GM12878 (cell line): Measurements from ENCODE around the gene RAD51B. TPM values are rescaled to one million over a fixed set of nuclear protein-coding genes. Genes with fewer than 3 reads are reported as not detected.

Experiments used
- ATAC-seq: fragments of 200-7000 bp; cut with Tn5 transposase; 3 replicates; pipeline ENCODE4 v1.9.1; 2020; ENCODE audit warnings: mild to moderate bottlenecking, moderate library complexity
- BruUV-seq: library from RNA; stranded (reverse); fragments of 400-500 nt; replicated peaks from 2 replicates; lab custom pipeline; 2021; lab: Mats Ljungman, UMichigan
- CTCF ChIA-PET: fragments of 300-600 bp; sonication (Branson Sonifier 250); formaldehyde crosslinking; extraction: SDS; loops from one replicate; lab custom pipeline; 2021; ENCODE audit warnings: inconsistent platforms; lab: Yijun Ruan, JAX
- POLR2A ChIA-PET: fragments of 350-600 bp; formaldehyde crosslinking; extraction: SDS; loops from one replicate; lab custom pipeline; 2021; ENCODE audit warnings: inconsistent platforms; lab: Charles Lee
- RAD21 ChIA-PET: fragments of 300-600 bp; sonication (Branson Sonifier 250); formaldehyde crosslinking; loops from one replicate; lab custom pipeline; 2023; ENCODE audit warnings: antibody characterized with exemption; ENCODE audit not compliant: unreplicated experiment; lab: Charles Lee
- SMC1A ChIA-PET: fragments of 300-600 bp; sonication (Branson Sonifier 250); formaldehyde crosslinking; loops from one replicate; lab custom pipeline; 2023; ENCODE audit not compliant: unreplicated experiment, uncharacterized antibody; lab: Charles Lee
- DNase-seq: peaks from one replicate; pipeline ENCODE4 v3.0.0-alpha.2; 2011; ENCODE audit warnings: low read depth, low spot score
- FAIRE-seq: peaks from 3 replicates; lab custom pipeline; 2011; peaks lifted over from hg19 to GRCh38; lab: Jason Lieb, UNC
- H2AFZ ChIP-seq: 2 replicates; pipeline ENCODE4 v1.6.0; 2011; ENCODE audit warnings: low read depth, low read length, control low read depth; ENCODE audit not compliant: control insufficient read depth
- H3K27ac ChIP-seq: 2 replicates; pipeline ENCODE4 v1.5.1; 2011; ENCODE audit warnings: control low read depth; ENCODE audit not compliant: control insufficient read depth, insufficient read depth
- H3K27me3 ChIP-seq, 2 experiments: replicated peaks in 1 of 2; 2 replicates each; pipeline versions ENCODE4 v1.6.0 to v1.6.1; 2011; ENCODE audit warnings: low read length in 1 of 2; ENCODE audit not compliant: control insufficient read depth in 2 of 2, insufficient read depth in 2 of 2
- H3K36me3 ChIP-seq, 2 experiments: 2 replicates each; pipeline ENCODE4 v1.5.1; 2011; ENCODE audit warnings: low read length in 1 of 2; ENCODE audit not compliant: control insufficient read depth in 2 of 2, insufficient read depth in 2 of 2
- H3K4me1 ChIP-seq: 2 replicates; pipeline ENCODE4 v1.6.1; 2011; ENCODE audit warnings: mild to moderate bottlenecking, low read length, moderate library complexity, mixed read lengths; ENCODE audit not compliant: control insufficient read depth, insufficient read depth
- H3K4me2 ChIP-seq: 2 replicates; pipeline ENCODE4 v1.6.0; 2011; ENCODE audit warnings: control low read depth; ENCODE audit not compliant: control insufficient read depth, insufficient read depth
- H3K4me3 ChIP-seq: fragments of 200-600 bp; sonication (generic); 2 replicates; pipeline ENCODE4 v1.5.1; 2016
- H3K79me2 ChIP-seq: 2 replicates; pipeline ENCODE4 v1.6.0; 2011; ENCODE audit warnings: low read length; ENCODE audit not compliant: control insufficient read depth, insufficient read depth
- H3K9ac ChIP-seq: 2 replicates; pipeline ENCODE4 v1.8.0; 2011; ENCODE audit warnings: low read length, control low read depth, mixed read lengths; ENCODE audit not compliant: control insufficient read depth, insufficient read depth
- H3K9me3 ChIP-seq: replicated peaks from 3 replicates; pipeline ENCODE4 v1.5.1; 2011; ENCODE audit warnings: mild to moderate bottlenecking, low read length; ENCODE audit not compliant: control insufficient read depth, insufficient read depth
- H4K20me1 ChIP-seq: 2 replicates; pipeline ENCODE4 v1.6.0; 2011; ENCODE audit not compliant: control insufficient read depth, insufficient read depth
- GABPA ChIP-seq: IDR thresholded peaks from 2 replicates; pipeline ENCODE4 v1.6.1; 2014; ENCODE audit warnings: antibody characterized with exemption, low read depth, mild to moderate bottlenecking, inconsistent platforms
- MXI1 ChIP-seq: fragments of 150-350 bp; IDR thresholded peaks from 2 replicates; pipeline ENCODE4 v1.6.1; 2011; ENCODE audit warnings: low read depth, mild to moderate bottlenecking, inconsistent platforms, low read length, improper control_type of control experiment
- NFYB ChIP-seq: IDR thresholded peaks from 2 replicates; pipeline ENCODE4 v1.6.1; 2011; ENCODE audit warnings: low read depth, mild to moderate bottlenecking, low read length, improper control_type of control experiment, moderate library complexity; ENCODE audit not compliant: insufficient read depth
- NRF1 ChIP-seq: conservative IDR thresholded peaks from 2 replicates; pipeline ENCODE4 v1.6.1; 2011; ENCODE audit warnings: mild to moderate bottlenecking, low read depth, low read length, improper control_type of control experiment
- PAX5 ChIP-seq: IDR thresholded peaks from 2 replicates; pipeline ENCODE4 v1.6.1; 2011; ENCODE audit warnings: low read depth, low read length, borderline replicate concordance
- POLR2AphosphoS2 ChIP-seq: IDR thresholded peaks from 2 replicates; pipeline ENCODE4 v1.6.1; 2011; ENCODE audit warnings: low read depth, mild to moderate bottlenecking, low read length, improper control_type of control experiment, moderate library complexity
- RUNX3 ChIP-seq: IDR thresholded peaks from 2 replicates; pipeline ENCODE4 v1.6.1; 2012; ENCODE audit warnings: low read length, inconsistent platforms
- SREBF2 ChIP-seq: IDR thresholded peaks from 2 replicates; pipeline ENCODE4 v1.6.1; 2012; ENCODE audit warnings: mild to moderate bottlenecking, low read length
- SUPT20H ChIP-seq: IDR thresholded peaks from 2 replicates; pipeline ENCODE4 v1.6.1; 2011; ENCODE audit warnings: low read depth, mild to moderate bottlenecking, low read length, moderate library complexity, borderline replicate concordance; ENCODE audit not compliant: control insufficient read depth
- TBL1XR1 ChIP-seq: IDR thresholded peaks from 2 replicates; pipeline ENCODE4 v1.6.1; 2012; ENCODE audit warnings: low read depth, low read length, improper control_type of control experiment
- TCF7 ChIP-seq: IDR thresholded peaks from 2 replicates; pipeline ENCODE4 v1.6.1; 2014; ENCODE audit warnings: antibody characterized with exemption, borderline replicate concordance
- WGBS: methylation state at CpG from one replicate; pipeline ENCODE4 v1.1.6; 2016; ENCODE audit warnings: low lambda C conversion rate; ENCODE audit not compliant: insufficient replicate concordance, insufficient coverage; ENCODE audit errors: missing lambda C conversion rate; 5-methylcytosine and 5-hydroxymethylcytosine counted together
- in situ Hi-C: fragments of 300-500 bp; cut with MboI; formaldehyde crosslinking; loops from 9 replicates; pipeline ENCODE4 v1.14.3; 2018; ENCODE audit warnings: mixed read lengths
- intact Hi-C: fragments of 100-400 bp; cut with micrococcal nuclease; formaldehyde crosslinking; loops from one replicate; pipeline ENCODE4 v1.14.2; 2022; ENCODE audit not compliant: unreplicated experiment
- polyA plus RNA-seq, 11 experiments: library from polyadenylated mRNA; depleted of rRNA in 4 of 11; unstranded in 6 of 11; stranded (reverse) in 5 of 11; fragments of >200 nt; fragmentation: Nextera tagmentation in 4 of 11; fragmentation: Illumina TruSeq in 1 of 11; extraction: Ambion mirVana in 4 of 11; extraction: Trizol in 1 of 11; gene quantifications; 1 replicate in 1 of 11; 2 replicates in 10 of 11; pipeline versions ENCODE4 v1.2.1 to v1.2.3, GENCODE V29; 2011 to 2016; ENCODE audit warnings: inconsistent platforms in 2 of 11, missing spikeins in 2 of 11, low read depth in 1 of 11
- total RNA-seq, 4 experiments: library from RNA; depleted of rRNA in 3 of 4; stranded (reverse); fragments of >200 nt in 3 of 4; fragmentation: Illumina TruSeq in 1 of 4; extraction: Trizol in 1 of 4; gene quantifications; 2 replicates each; pipeline versions ENCODE4 v1.2.1 to v1.2.3, GENCODE V29; 2013 to 2021
- TF ChIP-seq, protein P1 (sequence below): IDR thresholded peaks from 2 replicates; pipeline ENCODE4 v1.6.1; 2012; ENCODE audit warnings: low read depth, low read length, improper control_type of control experiment

The RAD51B gene
- total and polyA plus RNA-seq, 10 of the 15 experiments (the other 5 are each of a cell fraction or from before 2014, with no cell fraction given), result 9.8 to 26.8 (median 21.3) TPM

DNA sequence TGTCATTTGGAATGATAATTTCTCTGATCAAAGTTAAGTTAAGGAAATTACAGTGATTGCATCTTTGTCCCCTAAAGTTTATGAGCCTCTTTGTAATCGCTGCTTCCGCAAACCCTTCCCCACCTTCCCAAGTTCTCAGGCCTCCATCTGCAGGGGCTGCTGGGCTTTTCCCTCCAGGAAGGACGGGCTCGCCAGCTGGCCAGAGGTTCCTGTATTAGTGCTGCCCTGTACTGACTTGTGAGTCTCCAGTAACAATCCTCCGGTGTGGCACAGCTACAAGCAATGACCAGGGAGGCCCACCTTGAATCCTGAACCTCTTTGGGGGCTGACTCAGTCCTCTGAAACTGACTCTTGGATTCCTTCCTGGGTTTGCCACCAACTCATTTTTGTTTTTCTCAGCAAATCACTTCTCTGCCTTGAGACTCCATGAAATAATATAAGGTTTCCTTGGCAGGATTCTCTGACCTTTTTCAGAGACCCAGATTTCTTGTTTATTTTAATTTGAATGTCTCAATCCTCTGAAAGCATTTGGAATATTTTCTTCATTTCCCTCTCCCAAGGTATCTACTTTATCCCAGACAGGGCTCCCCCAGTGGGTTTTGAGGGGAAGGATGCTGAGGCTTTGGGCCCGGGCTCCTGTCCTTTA, 574.7 kb downstream of the RAD51B start:
- ATAC-seq (no peak), DNase-seq (no peak), FAIRE-seq (no peak)
- Histone ChIP-seq H3K4me3 (no peak overlapping the region), H3K9ac (no peak overlapping the region), H4K20me1 (no peaks in the 10 kb centered on the region), H2AFZ (no peak overlapping the region), H3K79me2 (no peaks in the 10 kb centered on the region), H3K4me2 (no peak overlapping the region), H3K9me3 (no peaks in the 10 kb centered on the region), H3K27ac (no peak overlapping the region), H3K27me3 (no peaks in the 10 kb centered on the region), H3K4me1 (peaks cover 27% of the 10 kb centered on the region), H3K36me3 (no peaks in the 10 kb centered on the region)
- 78% methylated on average over 6 of the region's 6 CpGs for WGBS
- TF ChIP-seq SREBF2 (no peak), NRF1 (no peak), NFYB (no peak), POLR2AphosphoS2 (no peak), TCF7 (no peak), RUNX3 (no peak), TBL1XR1 (no peak), GABPA (no peak), SUPT20H (no peak), MXI1 (no peak), PAX5 (no peak)
- TF ChIP-seq, protein P1, sequence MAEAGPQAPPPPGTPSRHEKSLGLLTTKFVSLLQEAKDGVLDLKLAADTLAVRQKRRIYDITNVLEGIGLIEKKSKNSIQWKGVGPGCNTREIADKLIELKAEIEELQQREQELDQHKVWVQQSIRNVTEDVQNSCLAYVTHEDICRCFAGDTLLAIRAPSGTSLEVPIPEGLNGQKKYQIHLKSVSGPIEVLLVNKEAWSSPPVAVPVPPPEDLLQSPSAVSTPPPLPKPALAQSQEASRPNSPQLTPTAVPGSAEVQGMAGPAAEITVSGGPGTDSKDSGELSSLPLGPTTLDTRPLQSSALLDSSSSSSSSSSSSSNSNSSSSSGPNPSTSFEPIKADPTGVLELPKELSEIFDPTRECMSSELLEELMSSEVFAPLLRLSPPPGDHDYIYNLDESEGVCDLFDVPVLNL, result no peak
- no TSS peak for BruUV-seq
- ChIA-PET SMC1A (no interaction called here), CTCF (no interaction called here), RAD21 (no interaction called here), POLR2A (interaction anchor here (0.7 kb wide), 1 partner anchor 12 kb away, joined by 3 read pairs; no protein-coding TSS in a partner anchor)
- in situ Hi-C loops (no loop called here), intact Hi-C loops (no loop called here)
